ENCODE results near the gene ZMYND10.

ZMYND10 gene

GRCh38 chr3:50294492-50295403 is 50.8 kb downstream of the ZMYND10 start:
- no peak for TF ChIP-seq CTCF (IDR thresholded peaks at IDR 0.05; ENCODE audit: control insufficient read depth, insufficient read depth, low read depth, low read length, missing control alignments)

GRCh38 chr3:50294089-50294488 is 51.4 kb downstream of the ZMYND10 start:
- H3K4me3 ChIP-seq (ENCODE audit: control insufficient read depth, low read depth, low read length), result no peak overlapping the region
- DNase-seq (ENCODE audit: low read depth), result no peak
- TF ChIP-seq CTCF (IDR thresholded peaks at IDR 0.05; ENCODE audit: control insufficient read depth, insufficient read depth, low read depth, low read length, missing control alignments), result no peak

More at GRCh38 chr3:50294492-50295403, 50.8 kb downstream of the ZMYND10 start:
- DNase-seq (ENCODE audit: low read depth), result no peak
- H3K4me3 ChIP-seq (ENCODE audit: control insufficient read depth, low read depth, low read length), result no peak overlapping the region

- no peak for DNase-seq (ENCODE audit: low read depth)
- no peak overlapping the region for H3K4me3 ChIP-seq (ENCODE audit: control insufficient read depth, low read depth, low read length)
- TF ChIP-seq CTCF (IDR thresholded peaks at IDR 0.05; ENCODE audit: control insufficient read depth, insufficient read depth, low read depth, low read length, missing control alignments), result no peak
Observed at GRCh38 chr3:50293079-50293801, 52.3 kb downstream of the ZMYND10 start.

GRCh38 chr3:50292159-50293078 is 53.1 kb downstream of the ZMYND10 start, which contains the start of gene IFRD2:
Gene IFRD2, minus strand, starts transcription at chr3:50292429. Its CDS starts 155 bp downstream, at chr3:50292274.
- peak; percentile 85 for DNase-seq (ENCODE audit: low read depth)
- TF ChIP-seq CTCF (IDR thresholded peaks at IDR 0.05; ENCODE audit: control insufficient read depth, insufficient read depth, low read depth, low read length, missing control alignments), result no peak

More at GRCh38 chr3:50292159-50293078, 53.1 kb downstream of the ZMYND10 start, which contains the start of gene IFRD2:
- peak within 1 kb of the TSS; percentile 68 for H3K4me3 ChIP-seq (ENCODE audit: control insufficient read depth, low read depth, low read length)
